B cell (primary cell): ENCODE data around the gene PHF12. TPM values are rescaled to one million over a fixed set of nuclear protein-coding genes. Genes with fewer than 3 reads are reported as not detected.

Experiments used
- ATAC-seq: fragments of 200-7000 bp; cut with Tn5 transposase; one replicate; pipeline ENCODE4 v1.10.0; 2021; ENCODE audit warnings: low read depth, mild to moderate bottlenecking, moderate number of reproducible peaks, moderate library complexity
- CTCF ChIA-PET: fragments of 350-600 bp; sonication (Branson Sonifier 250); formaldehyde crosslinking; loops from one replicate; lab custom pipeline; 2021; ENCODE audit warnings: antibody characterized with exemption, inconsistent platforms; lab: Charles Lee
- POLR2A ChIA-PET: fragments of 350-600 bp; sonication (Branson Sonifier 250); formaldehyde crosslinking; loops from one replicate; lab custom pipeline; 2021; ENCODE audit warnings: antibody characterized with exemption; lab: Charles Lee
- DNase-seq: peaks from one replicate; pipeline ENCODE4 v3.0.0; 2013
- H2AFZ ChIP-seq: 2 replicates; pipeline ENCODE4 v1.6.1; 2012; ENCODE audit warnings: mild to moderate bottlenecking, low read depth, low read length; ENCODE audit not compliant: insufficient read depth, poor library complexity, severe bottlenecking
- H3K27ac ChIP-seq, 2 donors: 1 replicate in 1 of 2; 2 replicates in 1 of 2; pipeline ENCODE4 v1.5.1; 2012 to 2013; ENCODE audit warnings: low read length in 2 of 2, mild to moderate bottlenecking in 2 of 2, moderate library complexity in 1 of 2
- H3K27me3 ChIP-seq, 4 experiments: fragments of 200-600 bp in 1 of 4; sonication (generic) in 1 of 4; replicated peaks in 1 of 4; 1 replicate in 2 of 4; 2 replicates in 2 of 4; pipeline versions ENCODE4 v1.6.1 to v1.7.0; 2013 to 2016; ENCODE audit warnings: low read length in 3 of 4, mild to moderate bottlenecking in 2 of 4, mixed read lengths in 1 of 4, moderate library complexity in 1 of 4; ENCODE audit not compliant: insufficient read depth in 4 of 4, control insufficient read depth in 3 of 4; ENCODE audit errors: control extremely low read depth in 1 of 4
- H3K36me3 ChIP-seq, 2 experiments: replicated peaks in 1 of 2; 1 replicate in 1 of 2; 2 replicates in 1 of 2; pipeline versions ENCODE4 v1.6.1 to v1.7.1; 2013; ENCODE audit warnings: low read length in 1 of 2; ENCODE audit not compliant: insufficient read depth in 2 of 2, control insufficient read depth in 1 of 2; ENCODE audit errors: control extremely low read depth in 1 of 2, extremely low read depth in 1 of 2
- H3K4me1 ChIP-seq, 2 donors: fragments of 200-600 bp in 1 of 2; sonication (generic) in 1 of 2; 1 replicate in 1 of 2; 2 replicates in 1 of 2; pipeline versions ENCODE4 v1.5.1 to v1.6.1; 2013 to 2017; ENCODE audit warnings: low read length in 2 of 2; ENCODE audit not compliant: control insufficient read depth in 2 of 2, insufficient read depth in 2 of 2
- H3K4me2 ChIP-seq: replicated peaks from 2 replicates; pipeline ENCODE3; 2012; ENCODE audit warnings: mild to moderate bottlenecking, low read depth, low read length; ENCODE audit not compliant: poor library complexity, severe bottlenecking
- H3K4me3 ChIP-seq, 5 experiments: fragments of 200-600 bp in 1 of 5; sonication (generic) in 1 of 5; 1 replicate in 3 of 5; 2 replicates in 2 of 5; pipeline versions ENCODE4 v1.5.1 to v1.7.0; 2011 to 2016; ENCODE audit warnings: low read length in 4 of 5, mild to moderate bottlenecking in 4 of 5, low read depth in 2 of 5, control low read depth in 1 of 5, moderate library complexity in 1 of 5; ENCODE audit not compliant: insufficient read depth in 1 of 5; ENCODE audit errors: control extremely low read depth in 1 of 5, extremely low read depth in 1 of 5
- H3K79me2 ChIP-seq: fragments of 200-600 bp; sonication (generic); one replicate; pipeline ENCODE4 v1.6.0; 2016; ENCODE audit warnings: low read length; ENCODE audit not compliant: control insufficient read depth, insufficient read depth
- H3K9ac ChIP-seq: fragments of 200-600 bp; sonication (generic); 2 replicates; pipeline ENCODE4 v1.6.1; 2017; ENCODE audit warnings: mild to moderate bottlenecking, low read length, moderate library complexity
- H3K9me3 ChIP-seq, 3 donors: one replicate each; pipeline versions ENCODE4 v1.6.1 to v1.7.1; 2013; ENCODE audit warnings: low read length in 2 of 3; ENCODE audit not compliant: control insufficient read depth in 2 of 3, insufficient read depth in 1 of 3; ENCODE audit errors: control extremely low read depth in 1 of 3
- H4K20me1 ChIP-seq: 2 replicates; pipeline ENCODE4 v1.6.0; 2012; ENCODE audit warnings: mild to moderate bottlenecking, low read length; ENCODE audit not compliant: insufficient read depth, control insufficient read depth, poor library complexity, severe bottlenecking
- H3K27ac Mint-ChIP-seq: one replicate; pipeline ENCODE4 v1.8.0; 2021; ENCODE audit warnings: mixed read lengths
- H3K27me3 Mint-ChIP-seq: one replicate; pipeline ENCODE4 v1.8.0; 2021; ENCODE audit warnings: mixed read lengths
- H3K4me1 Mint-ChIP-seq: one replicate; pipeline ENCODE4 v1.8.0; 2021; ENCODE audit warnings: mixed read lengths
- H3K4me3 Mint-ChIP-seq: one replicate; pipeline ENCODE4 v1.8.0; 2021; ENCODE audit warnings: mixed read lengths
- H3K9me3 Mint-ChIP-seq: one replicate; pipeline ENCODE4 v1.8.0; 2022; ENCODE audit warnings: mixed read lengths; ENCODE audit not compliant: insufficient read depth
- EZH2 ChIP-seq: IDR thresholded peaks from 2 replicates; pipeline ENCODE4 v1.6.1; 2012; ENCODE audit warnings: borderline replicate concordance, low read depth, mild to moderate bottlenecking, moderate library complexity, low read length; ENCODE audit not compliant: insufficient read depth, poor library complexity, severe bottlenecking
- WGBS: methylation state at CpG from one replicate; pipeline ENCODE4 v1.1.5; 2013; ENCODE audit warnings: missing lambda C conversion rate; ENCODE audit not compliant: insufficient coverage; 5-methylcytosine and 5-hydroxymethylcytosine counted together
- intact Hi-C: fragments of 100-400 bp; cut with micrococcal nuclease; formaldehyde crosslinking; loops from one replicate; pipeline ENCODE4 v1.10.0; 2022
- polyA plus RNA-seq: library from polyadenylated mRNA; depleted of rRNA; stranded (reverse); fragments of >200 nt; gene quantifications from 2 replicates; pipeline ENCODE4 v1.2.3, GENCODE V29; 2012
- total RNA-seq, 2 donors: library from RNA; stranded (reverse); fragments of 120-200 nt in 1 of 2; gene quantifications; 1 replicate in 1 of 2; 2 replicates in 1 of 2; pipeline versions ENCODE4 v1.2.3 to v1.2.4, GENCODE V29; 2013 to 2022
- TF ChIP-seq, protein P1 (sequence below): fragments of 200-600 bp; IDR thresholded peaks from one replicate; pipeline ENCODE4 v1.8.0; 2022; ENCODE audit warnings: antibody characterized with exemption, mild to moderate bottlenecking

Gene PHF12
- total and polyA plus RNA-seq, 2 donors (not counting 1 experiment from before 2014, with no cell fraction given) = 116 to 140 TPM

DNA sequence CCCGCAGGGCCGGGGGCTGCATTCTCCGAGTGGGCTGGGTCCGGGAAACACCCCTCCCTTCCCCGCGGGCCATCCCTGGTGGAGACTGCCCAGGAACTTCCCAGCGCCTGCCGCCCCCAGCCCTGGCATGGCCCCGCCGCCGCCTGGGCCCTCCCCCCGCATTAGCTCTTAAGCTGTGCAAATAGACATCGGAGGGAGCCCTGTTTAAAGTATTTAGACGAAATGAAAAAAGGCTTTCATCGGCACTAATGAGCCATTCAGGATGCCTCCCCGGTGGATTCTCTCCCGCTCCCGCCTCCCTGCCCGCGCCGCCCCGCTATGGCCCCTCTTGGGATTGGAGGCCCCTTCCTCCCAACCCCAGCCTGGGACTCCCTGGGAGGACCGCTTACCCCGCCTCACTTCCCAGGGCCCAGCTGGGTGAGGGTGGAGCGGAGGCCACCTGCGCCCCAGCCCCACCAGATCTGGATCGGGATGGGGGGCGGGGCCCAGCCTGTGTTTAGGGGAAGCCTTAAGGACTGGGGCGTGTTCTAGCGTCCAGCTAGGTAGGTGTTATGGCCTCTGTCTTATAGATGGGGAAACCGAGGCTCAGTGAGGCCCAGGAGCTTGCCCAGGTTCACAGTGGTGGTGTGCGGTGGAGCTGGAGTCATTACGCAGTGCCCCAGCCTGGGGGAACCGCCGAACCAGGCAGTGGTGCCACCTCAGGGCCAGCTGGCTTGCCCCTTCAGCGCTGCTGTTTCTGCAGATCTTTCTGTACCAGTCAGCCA is 34.8 kb upstream of the PHF12 start:
- Histone ChIP-seq H3K4me1 (peaks cover 16 to 21% of the 10 kb centered on the region in 2 donors), H3K4me3 (no peak overlapping the region), H3K79me2 (no peaks in the 10 kb centered on the region), H3K27ac (no peak overlapping the region), H3K27me3 (peaks cover 0 to 4% (median 0%) of the 10 kb centered on the region in 4 experiments), H3K9me3 (peaks cover 0 to 12% (median 0%) of the 10 kb centered on the region in 3 donors), H2AFZ (no peak overlapping the region), H4K20me1 (no peaks in the 10 kb centered on the region), H3K9ac (no peak overlapping the region), H3K4me2 (no peak overlapping the region), H3K36me3 (no peaks in the 10 kb centered on the region)
- Mint-ChIP-seq H3K4me1 (peaks cover 18% of the 10 kb centered on the region), H3K27ac (no peak overlapping the region), H3K4me3 (no peak overlapping the region), H3K27me3 (peaks cover 3% of the 10 kb centered on the region), H3K9me3 (no peaks in the 10 kb centered on the region)
- no peak for DNase-seq
- TF ChIP-seq EZH2 = no peak
- TF ChIP-seq, protein P1, sequence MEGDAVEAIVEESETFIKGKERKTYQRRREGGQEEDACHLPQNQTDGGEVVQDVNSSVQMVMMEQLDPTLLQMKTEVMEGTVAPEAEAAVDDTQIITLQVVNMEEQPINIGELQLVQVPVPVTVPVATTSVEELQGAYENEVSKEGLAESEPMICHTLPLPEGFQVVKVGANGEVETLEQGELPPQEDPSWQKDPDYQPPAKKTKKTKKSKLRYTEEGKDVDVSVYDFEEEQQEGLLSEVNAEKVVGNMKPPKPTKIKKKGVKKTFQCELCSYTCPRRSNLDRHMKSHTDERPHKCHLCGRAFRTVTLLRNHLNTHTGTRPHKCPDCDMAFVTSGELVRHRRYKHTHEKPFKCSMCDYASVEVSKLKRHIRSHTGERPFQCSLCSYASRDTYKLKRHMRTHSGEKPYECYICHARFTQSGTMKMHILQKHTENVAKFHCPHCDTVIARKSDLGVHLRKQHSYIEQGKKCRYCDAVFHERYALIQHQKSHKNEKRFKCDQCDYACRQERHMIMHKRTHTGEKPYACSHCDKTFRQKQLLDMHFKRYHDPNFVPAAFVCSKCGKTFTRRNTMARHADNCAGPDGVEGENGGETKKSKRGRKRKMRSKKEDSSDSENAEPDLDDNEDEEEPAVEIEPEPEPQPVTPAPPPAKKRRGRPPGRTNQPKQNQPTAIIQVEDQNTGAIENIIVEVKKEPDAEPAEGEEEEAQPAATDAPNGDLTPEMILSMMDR = no peak
- intact Hi-C loops = no loop called here
- POLR2A ChIA-PET = no interaction called here
- no peak for ATAC-seq
- CTCF ChIA-PET = interaction anchor here (1.5 kb wide), 1 partner anchor 131 kb away, joined by 4 read pairs; no protein-coding TSS in a partner anchor
- WGBS = 49% methylated on average over 33 of the region's 36 CpGs
